ENCODE results near the gene ERC2.

The ERC2 gene

GRCh38 chr3:55489798-55490132, 978.5 kb downstream of the ERC2 start:
- DNase-seq (ENCODE audit: low spot score), result no peak
- TF ChIP-seq CTCF (IDR thresholded peaks at IDR 0.05; ENCODE audit: extremely low read depth, missing control alignments), result no peak

DNA sequence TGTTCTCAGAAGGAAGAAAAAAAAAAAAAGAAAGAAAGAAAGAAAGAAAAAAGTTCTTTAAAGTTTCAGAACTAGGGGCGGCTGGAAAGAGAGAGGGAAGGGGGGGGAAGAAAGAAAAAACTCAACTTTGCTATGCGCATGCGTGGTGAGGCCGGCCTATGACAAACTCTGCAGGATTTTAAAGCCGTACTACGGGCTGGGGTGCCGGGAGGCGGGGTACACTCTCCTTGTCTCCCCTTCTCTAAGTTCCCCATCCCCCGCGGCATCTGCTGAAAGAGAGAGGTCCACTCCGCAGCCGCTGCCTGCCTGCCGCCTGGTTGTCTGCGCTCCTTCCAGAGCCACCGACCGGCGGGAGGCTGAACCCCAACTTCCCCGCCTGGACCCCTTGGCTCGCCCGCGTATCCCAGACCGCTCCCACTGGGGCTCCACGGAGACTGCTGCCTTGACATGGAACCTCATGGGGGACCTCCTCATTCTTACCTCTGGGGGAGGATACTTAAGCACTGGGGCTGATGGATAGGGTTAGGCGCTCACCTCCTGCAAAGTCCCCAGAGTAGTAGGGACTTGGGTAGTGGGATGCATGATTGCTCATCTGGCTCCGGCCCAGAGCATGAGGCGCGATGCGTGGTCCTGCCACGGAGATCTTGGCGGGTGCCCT, 979.7 kb downstream of the ERC2 start:
- TF ChIP-seq CTCF (IDR thresholded peaks at IDR 0.05; ENCODE audit: extremely low read depth, missing control alignments), result no peak
- peak; percentile 79 for DNase-seq (ENCODE audit: low spot score)

DNA sequence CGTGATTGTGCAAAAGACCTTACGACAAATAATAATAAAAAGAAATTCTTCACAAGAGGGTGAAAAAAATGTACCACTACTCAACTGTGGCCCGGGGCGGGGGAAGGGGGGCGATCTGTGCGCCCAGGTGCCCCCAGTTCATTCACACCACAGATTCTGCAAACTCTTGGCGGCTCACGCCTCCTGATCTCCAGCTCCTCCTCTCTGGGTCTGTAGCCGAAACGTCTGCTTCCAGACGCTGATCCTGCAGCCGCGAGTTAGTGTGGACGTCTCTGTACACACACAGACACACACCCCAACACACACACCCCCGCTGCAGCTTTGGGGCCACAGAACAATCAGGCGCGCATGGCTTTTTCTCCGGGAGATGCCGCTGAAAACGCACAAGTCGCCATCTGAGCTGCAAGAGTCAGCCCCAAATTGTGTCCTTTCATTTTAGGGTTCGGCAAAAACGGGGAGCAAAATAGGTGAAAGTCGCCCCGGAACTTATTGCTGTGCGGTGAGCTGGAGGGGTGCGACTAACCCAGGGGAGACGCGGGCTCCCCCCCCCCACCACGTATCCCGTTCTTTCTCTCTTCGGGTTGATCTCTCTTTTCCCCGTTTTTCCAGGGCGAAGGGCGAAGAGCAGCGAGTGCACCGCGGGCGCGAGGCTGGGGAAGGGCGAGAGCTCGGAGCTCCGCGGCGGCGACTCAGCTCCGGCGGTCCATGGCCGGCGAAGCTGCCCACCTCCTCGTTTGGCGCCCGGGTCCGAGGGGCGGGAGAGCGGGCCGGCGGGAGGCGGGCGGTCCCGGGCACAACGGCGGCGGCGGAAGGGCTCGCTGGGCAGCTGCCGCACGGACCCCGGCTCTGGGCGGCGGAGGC, 980.7 kb downstream of the ERC2 start:
- DNase-seq (ENCODE audit: low spot score), result peak; percentile 68
- no peak for TF ChIP-seq CTCF (IDR thresholded peaks at IDR 0.05; ENCODE audit: extremely low read depth, missing control alignments)

- no peak for TF ChIP-seq CTCF (IDR thresholded peaks at IDR 0.05; ENCODE audit: extremely low read depth, missing control alignments)
- DNase-seq (ENCODE audit: low spot score), result no peak
These were observed 981.3 kb downstream of the ERC2 start, which contains the start of gene WNT5A for GRCh38 chr3:55486857-55487380. Gene WNT5A (minus strand): TSS chr3:55487306. CDS start chr3:55486985, 321 bp downstream.

DNA sequence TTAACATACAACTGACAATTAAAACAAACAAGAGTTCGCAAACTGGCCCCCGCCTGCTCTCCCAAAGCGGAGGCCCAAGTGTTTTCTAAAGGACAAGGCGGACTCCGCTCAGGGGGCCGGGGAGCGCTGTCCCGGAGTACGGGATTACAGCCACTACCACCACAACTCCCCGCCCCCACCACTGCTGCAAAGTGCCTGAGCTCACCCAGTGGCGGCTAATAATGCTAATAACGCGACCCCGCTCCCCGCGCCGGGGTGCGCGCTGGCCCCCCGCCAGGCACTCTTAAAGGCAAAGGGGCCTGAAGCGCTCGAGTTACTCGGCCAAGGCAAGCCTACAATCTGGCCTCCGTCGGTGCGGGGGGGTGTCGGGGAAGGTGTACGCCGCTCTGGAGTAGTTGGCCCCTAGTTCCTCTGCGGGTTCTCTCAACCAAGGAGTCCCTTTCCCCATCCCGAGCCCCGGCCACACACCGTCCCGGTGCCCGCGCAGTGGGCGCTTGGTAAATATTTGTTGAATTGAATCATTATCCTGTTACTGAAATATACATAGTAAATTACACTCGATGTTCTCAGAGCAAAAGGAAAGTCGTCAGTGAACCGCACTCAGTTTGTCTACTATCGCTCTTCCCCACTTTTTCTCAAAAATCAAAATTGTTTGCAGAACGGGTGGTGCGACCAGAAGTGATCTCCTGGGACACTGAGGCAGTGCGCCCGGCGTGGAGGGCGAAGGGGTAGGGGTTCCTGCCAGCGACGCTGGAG, 982.0 kb downstream of the ERC2 start:
- no peak for TF ChIP-seq CTCF (IDR thresholded peaks at IDR 0.05; ENCODE audit: extremely low read depth, missing control alignments)
- DNase-seq (ENCODE audit: low spot score), result no peak

DNA sequence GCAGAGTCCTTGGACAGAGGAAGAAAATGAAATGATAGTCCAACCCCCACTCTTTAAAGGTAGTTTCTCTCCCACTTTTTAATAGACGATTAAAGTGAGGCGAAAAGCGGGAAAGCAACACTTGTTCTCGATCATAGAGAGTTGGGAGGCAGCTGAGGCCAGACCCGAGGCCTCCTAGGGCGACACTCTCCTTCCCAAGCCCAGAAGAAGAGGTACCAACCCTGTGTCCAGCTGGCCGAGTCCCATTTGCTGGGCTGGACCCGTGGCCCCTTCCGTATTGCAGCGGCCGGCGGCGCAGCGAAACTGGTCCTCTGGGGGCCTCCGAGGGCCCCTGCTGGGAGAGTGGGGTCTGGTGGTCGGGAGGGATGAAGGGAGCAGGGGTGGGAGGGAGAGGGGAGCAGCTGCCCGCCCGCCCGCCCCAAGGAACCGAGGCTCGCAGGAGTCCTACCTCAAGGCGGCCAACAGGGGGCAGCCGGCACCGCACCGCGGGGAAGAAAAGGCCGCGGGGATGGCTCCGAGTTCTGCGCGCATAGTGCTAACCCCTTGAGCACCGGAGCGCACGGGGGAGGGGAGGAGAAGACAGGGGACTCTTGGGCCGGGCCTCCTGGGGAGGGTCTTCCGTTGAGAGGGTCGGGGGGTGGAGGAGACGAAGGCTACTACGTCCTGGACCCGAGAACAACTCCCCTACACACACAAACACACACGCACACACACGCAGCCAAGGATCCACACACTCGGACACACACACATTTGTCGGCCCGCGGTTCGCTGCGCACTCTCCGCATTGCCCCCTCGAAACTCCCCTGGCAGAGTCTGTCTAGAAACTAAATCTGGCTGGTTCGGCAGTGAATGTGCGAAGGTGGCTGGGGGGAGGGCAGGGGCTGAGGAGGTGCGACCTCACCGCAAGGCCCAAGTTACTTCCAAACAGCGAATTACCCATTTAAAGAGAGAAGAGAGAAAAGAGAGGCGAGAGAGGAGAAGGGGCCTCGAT, 983.2 kb downstream of the ERC2 start:
- DNase-seq (ENCODE audit: low spot score), result peak; percentile 92
- TF ChIP-seq CTCF (IDR thresholded peaks at IDR 0.05; ENCODE audit: extremely low read depth, missing control alignments), result peak; percentile 51
